SJSA1 (cell line): ENCODE data around the gene ZNF839. TPM values are rescaled to one million over a fixed set of nuclear protein-coding genes. Genes with fewer than 3 reads are reported as not detected.

Source experiments
- DNase-seq, 2 experiments: peaks; one replicate each; pipeline ENCODE4 v3.0.0-alpha.2; 2015 to 2020; ENCODE audit warnings: low spot score in 2 of 2, low read depth in 1 of 2
- H3K27ac ChIP-seq: fragments of 250-450 bp; sonication (Bioruptor Pico); 2 replicates; pipeline ENCODE4 v1.5.1; 2020; ENCODE audit warnings: mild to moderate bottlenecking, moderate library complexity
- H3K27me3 ChIP-seq: fragments of 250-450 bp; sonication (Bioruptor Pico); replicated peaks from 2 replicates; pipeline ENCODE4 v1.5.1; 2020; ENCODE audit warnings: mild to moderate bottlenecking, moderate library complexity
- H3K36me3 ChIP-seq: fragments of 250-450 bp; sonication (Bioruptor Pico); 2 replicates; pipeline ENCODE4 v1.5.1; 2020; ENCODE audit warnings: mild to moderate bottlenecking
- H3K4me1 ChIP-seq: fragments of 250-450 bp; sonication (Bioruptor Pico); replicated peaks from 2 replicates; pipeline ENCODE4 v1.6.1; 2021; ENCODE audit warnings: mild to moderate bottlenecking
- H3K4me3 ChIP-seq: fragments of 250-450 bp; sonication (Bioruptor Pico); 2 replicates; pipeline ENCODE4 v1.5.1; 2020; ENCODE audit warnings: mild to moderate bottlenecking
- H3K9me3 ChIP-seq: fragments of 250-450 bp; sonication (Bioruptor Pico); replicated peaks from 2 replicates; pipeline ENCODE4 v1.5.1; 2020; ENCODE audit warnings: mild to moderate bottlenecking
- total RNA-seq: library from RNA; depleted of rRNA; stranded (reverse); fragments of >200 nt; shearing (Covaris generic); gene quantifications from 2 replicates; pipeline ENCODE4 v1.2.3, GENCODE V29; 2014

Gene ZNF839
- total RNA-seq, 1 experiment from 2014 or later = 7.4 TPM

GRCh38 chr14:102362545-102363181 is 43.1 kb downstream of the ZNF839 start, which contains the start of the genes CINP and TECPR2:
Gene CINP, minus strand, starts transcription at chr14:102362890. Its CDS starts 39 bp downstream, at chr14:102362851.
Gene TECPR2, plus strand, starts transcription at chr14:102362941. Its CDS starts 13,781 bp downstream, at chr14:102376722.
- peaks cover 28% of the 10 kb centered on the region for H3K36me3 ChIP-seq
- H3K4me1 ChIP-seq = peaks cover 18% of the 10 kb centered on the region
- peak within 1 kb of the TSS; percentile 68 for H3K27ac ChIP-seq
- H3K9me3 ChIP-seq = no peaks in the 10 kb centered on the region
- H3K4me3 ChIP-seq = peak within 1 kb of the TSS; percentile 80
- no peaks in the 10 kb centered on the region for H3K27me3 ChIP-seq
- DNase-seq = peak; percentile 74 to 96

- peak in 1 of 2 experiments; percentile 24 for DNase-seq
- Histone ChIP-seq H3K27me3 (no peaks in the 10 kb centered on the region), H3K9me3 (no peaks in the 10 kb centered on the region), H3K4me3 (peak overlapping the region; percentile 80), H3K27ac (peak overlapping the region; percentile 68), H3K4me1 (peaks cover 18% of the 10 kb centered on the region), H3K36me3 (peaks cover 21% of the 10 kb centered on the region)
These were observed 43.8 kb downstream of the ZNF839 start for GRCh38 chr14:102363182-102363943.

GRCh38 chr14:102370305-102370809 is 50.8 kb downstream of the ZNF839 start:
- Histone ChIP-seq H3K27ac (no peak overlapping the region), H3K4me3 (no peak overlapping the region), H3K9me3 (no peaks in the 10 kb centered on the region), H3K27me3 (no peaks in the 10 kb centered on the region), H3K4me1 (peaks cover 23% of the 10 kb centered on the region), H3K36me3 (no peaks in the 10 kb centered on the region)
- DNase-seq = no peak

- H3K4me1 ChIP-seq = peaks cover 33% of the 10 kb centered on the region
- no peaks in the 10 kb centered on the region for H3K9me3 ChIP-seq
- no peak overlapping the region for H3K4me3 ChIP-seq
- no peak for DNase-seq
- no peaks in the 10 kb centered on the region for H3K36me3 ChIP-seq
- no peaks in the 10 kb centered on the region for H3K27me3 ChIP-seq
- no peak overlapping the region for H3K27ac ChIP-seq
These were observed 51.8 kb downstream of the ZNF839 start for GRCh38 chr14:102371361-102371760.

GRCh38 chr14:102373110-102373509 is 53.6 kb downstream of the ZNF839 start:
- H3K36me3 ChIP-seq = peaks cover 14% of the 10 kb centered on the region
- H3K27ac ChIP-seq = no peak overlapping the region
- no peak overlapping the region for H3K4me3 ChIP-seq
- H3K9me3 ChIP-seq = no peaks in the 10 kb centered on the region
- H3K27me3 ChIP-seq = no peaks in the 10 kb centered on the region
- peaks cover 30% of the 10 kb centered on the region for H3K4me1 ChIP-seq
- no peak for DNase-seq

- Histone ChIP-seq H3K9me3 (no peaks in the 10 kb centered on the region), H3K27me3 (no peaks in the 10 kb centered on the region), H3K4me3 (no peak overlapping the region), H3K27ac (peak overlapping the region; percentile 16; the same call in 1 of the 2 replicates), H3K4me1 (peaks cover 30% of the 10 kb centered on the region), H3K36me3 (peaks cover 14% of the 10 kb centered on the region)
- peak in 1 of 2 experiments; percentile 20 for DNase-seq
These were observed 54.7 kb downstream of the ZNF839 start for GRCh38 chr14:102374264-102374663.

GRCh38 chr14:102375119-102375518 is 55.6 kb downstream of the ZNF839 start:
- H3K4me1 ChIP-seq = peaks cover 30% of the 10 kb centered on the region
- peak; percentile 34 to 53 for DNase-seq
- no peaks in the 10 kb centered on the region for H3K27me3 ChIP-seq
- H3K9me3 ChIP-seq = no peaks in the 10 kb centered on the region
- peak overlapping the region; percentile 16 for H3K27ac ChIP-seq
- H3K4me3 ChIP-seq = no peak overlapping the region
- H3K36me3 ChIP-seq = peaks cover 14% of the 10 kb centered on the region

- Histone ChIP-seq H3K4me3 (no peak overlapping the region), H3K27ac (no peak overlapping the region), H3K36me3 (peaks cover 17% of the 10 kb centered on the region), H3K27me3 (no peaks in the 10 kb centered on the region), H3K4me1 (peaks cover 30% of the 10 kb centered on the region), H3K9me3 (no peaks in the 10 kb centered on the region)
- DNase-seq = no peak
These were observed 58.1 kb downstream of the ZNF839 start for GRCh38 chr14:102377696-102378095.

- Histone ChIP-seq H3K4me3 (no peak overlapping the region), H3K4me1 (peaks cover 24% of the 10 kb centered on the region), H3K27me3 (no peaks in the 10 kb centered on the region), H3K36me3 (peaks cover 17% of the 10 kb centered on the region), H3K9me3 (no peaks in the 10 kb centered on the region), H3K27ac (no peak overlapping the region)
- no peak for DNase-seq
These were observed 59.3 kb downstream of the ZNF839 start for GRCh38 chr14:102378830-102379229.

- Histone ChIP-seq H3K27me3 (no peaks in the 10 kb centered on the region), H3K9me3 (no peaks in the 10 kb centered on the region), H3K4me3 (no peak overlapping the region), H3K27ac (no peak overlapping the region), H3K36me3 (peaks cover 4% of the 10 kb centered on the region; the same call in 1 of the 2 replicates), H3K4me1 (0 out of 2 replicates have a peak, but pooled peaks cover 1% of the 10 kb centered on the region)
- DNase-seq = no peak
These were observed 67.5 kb downstream of the ZNF839 start for GRCh38 chr14:102387086-102387485.

GRCh38 chr14:102389246-102389645 is 69.7 kb downstream of the ZNF839 start:
- H3K9me3 ChIP-seq = no peaks in the 10 kb centered on the region
- H3K36me3 ChIP-seq = peaks cover 4% of the 10 kb centered on the region; the same call in 1 of the 2 replicates
- H3K4me3 ChIP-seq = no peak overlapping the region
- H3K27me3 ChIP-seq = no peaks in the 10 kb centered on the region
- H3K27ac ChIP-seq = no peak overlapping the region
- no peak for DNase-seq
- H3K4me1 ChIP-seq = 0 out of 2 replicates have a peak, but pooled peaks cover 3% of the 10 kb centered on the region

- Histone ChIP-seq H3K4me3 (no peak overlapping the region), H3K27ac (no peak overlapping the region), H3K4me1 (0 out of 2 replicates have a peak, but pooled peaks cover 3% of the 10 kb centered on the region), H3K9me3 (no peaks in the 10 kb centered on the region), H3K27me3 (no peaks in the 10 kb centered on the region), H3K36me3 (peaks cover 4% of the 10 kb centered on the region; the same call in 1 of the 2 replicates)
- peak in 1 of 2 experiments; percentile 22 for DNase-seq
These were observed 70.7 kb downstream of the ZNF839 start for GRCh38 chr14:102390064-102390855.
